ENCODE data around the gene EIF3I. TPM values are rescaled to one million over a fixed set of nuclear protein-coding genes. Genes with fewer than 3 reads are reported as not detected.

EIF3I gene
- polyA plus RNA-seq, 1 of the 3 experiments (the other 2 are of a cell fraction): 479 TPM

GRCh38 chr1:32276032-32276782, 54.0 kb downstream of the EIF3I start:
- CTCF ChIA-PET: no interaction called here
- no peaks in the 10 kb centered on the region for H3F3A ChIP-seq (replicated peaks; ENCODE audit: insufficient read depth)
- no peaks in the 10 kb centered on the region for H4K20me1 ChIP-seq (ENCODE audit: insufficient read depth)
- H3K27me3 ChIP-seq (ENCODE audit: insufficient read depth): no peaks in the 10 kb centered on the region
- H3K4me1 ChIP-seq (ENCODE audit: control insufficient read depth in 1 of 2, insufficient read depth in 2 of 2, low read depth in 1 of 2, low read length in 1 of 2): peaks cover 0 to 2% of the 10 kb centered on the region in 2 experiments; a peak in 1 of 4 replicates
- TF ChIP-seq JUND (IDR thresholded peaks at IDR 0.05) (no peak), FOSL2 (IDR thresholded peaks at IDR 0.05; ENCODE audit: borderline replicate concordance, low read depth) (no peak), RXRA (IDR thresholded peaks at IDR 0.05; ENCODE audit: borderline replicate concordance, low read depth) (no peak), MAX (IDR thresholded peaks at IDR 0.05; ENCODE audit: low read depth) (no peak), EZH2phosphoT487 (IDR thresholded peaks at IDR 0.05; ENCODE audit: borderline replicate concordance, low read depth) (no peak)
- H3K9me3 ChIP-seq: no peaks in the 10 kb centered on the region
- H2AFZ ChIP-seq (ENCODE audit: low read depth): no peak overlapping the region
- H3K36me3 ChIP-seq (replicated peaks in 1 of 2; ENCODE audit: control insufficient read depth in 1 of 2, insufficient read depth in 2 of 2, low read length in 1 of 2): no peaks in the 10 kb centered on the region
- DNase-seq: no peak
- H3K4me3 ChIP-seq (ENCODE audit: low read depth in 2 of 2, low read length in 1 of 2): no peak overlapping the region
- POLR2A ChIA-PET: interaction anchor here (0.6 kb wide), 2 partner anchors 35 to 37 kb away, joined by 3 read pairs; no protein-coding TSS in a partner anchor
- no peaks in the 10 kb centered on the region for H3K79me2 ChIP-seq (ENCODE audit: insufficient read depth)
- H3K27ac ChIP-seq (ENCODE audit: low read depth in 2 of 2, low read length in 1 of 2): no peak overlapping the region
- H3K4me2 ChIP-seq: no peak overlapping the region
- H3K9me2 ChIP-seq: no peaks in the 10 kb centered on the region
- 61% methylated on average over 27 of the region's 30 CpGs for WGBS (ENCODE audit: low lambda C conversion rate)
- no peak overlapping the region for H3K9ac ChIP-seq

Small RNA genes within 50 kb of the gene (small RNA-seq; reads per million reads assigned to genes)
- 0 reads per million in 7 experiments for gene RF00017

Other genes starting within 250 kb of the EIF3I start
- gene KHDRBS1, start 208.5 kb upstream of the EIF3I start, polyA plus RNA-seq (2012; rRNA removed): 37.7 and 52.8 TPM in 2 replicates
- 24.4 and 25.1 TPM in 2 replicates for gene TMEM39B, start 149.5 kb upstream of the EIF3I start, polyA plus RNA-seq (2012; rRNA removed)
- 13.1 and 18.4 TPM in 2 replicates for gene KPNA6, start 114.4 kb upstream of the EIF3I start, polyA plus RNA-seq (2012; rRNA removed)
- 26.4 and 32.7 TPM in 2 replicates for gene TXLNA, start 42.7 kb upstream of the EIF3I start, polyA plus RNA-seq (2012; rRNA removed)
- gene CCDC28B, start 21.8 kb upstream of the EIF3I start, polyA plus RNA-seq (2012; rRNA removed): 18.8 and 26.3 TPM in 2 replicates
- 2.4 and 2.9 TPM in 2 replicates for gene IQCC, start 16.7 kb upstream of the EIF3I start, polyA plus RNA-seq (2012; rRNA removed)
- not detected in 2 replicates for gene DCDC2B, start 13.3 kb upstream of the EIF3I start, polyA plus RNA-seq (2012; rRNA removed)
- gene TMEM234, start 54 bp upstream of the EIF3I start, polyA plus RNA-seq (2012; rRNA removed): 31.8 and 31.9 TPM in 2 replicates
- gene FAM167B, start 24.8 kb downstream of the EIF3I start, polyA plus RNA-seq (2012; rRNA removed): 1.2 and 1.6 TPM in 2 replicates
- not detected in 2 replicates for gene LCK, start 28.9 kb downstream of the EIF3I start, polyA plus RNA-seq (2012; rRNA removed)
- gene HDAC1, start 69.7 kb downstream of the EIF3I start, polyA plus RNA-seq (2012; rRNA removed): 172 and 226 TPM in 2 replicates
- gene MARCKSL1, start 113.8 kb downstream of the EIF3I start, polyA plus RNA-seq (2012; rRNA removed): 254 and 275 TPM in 2 replicates
- 8.0 and 10.0 TPM in 2 replicates for gene FAM229A, start 140.1 kb downstream of the EIF3I start, polyA plus RNA-seq (2012; rRNA removed)
- gene TSSK3, start 140.1 kb downstream of the EIF3I start, polyA plus RNA-seq (2012; rRNA removed): 0.28 and 0.86 TPM in 2 replicates
- gene BSDC1, start 172.0 kb downstream of the EIF3I start, polyA plus RNA-seq (2012; rRNA removed): 51.0 and 65.7 TPM in 2 replicates
- gene ZBTB8B, start 242.7 kb downstream of the EIF3I start, polyA plus RNA-seq (2012; rRNA removed): 0.08 and 0.16 TPM in 2 replicates

All from SK-N-SH (cell line).